ENCODE data around the gene COL4A6. TPM values are rescaled to one million over a fixed set of nuclear protein-coding genes. Genes with fewer than 3 reads are reported as not detected.

The COL4A6 gene
- total RNA-seq, 1 donor from 2014 or later = 10.3 TPM

DNA sequence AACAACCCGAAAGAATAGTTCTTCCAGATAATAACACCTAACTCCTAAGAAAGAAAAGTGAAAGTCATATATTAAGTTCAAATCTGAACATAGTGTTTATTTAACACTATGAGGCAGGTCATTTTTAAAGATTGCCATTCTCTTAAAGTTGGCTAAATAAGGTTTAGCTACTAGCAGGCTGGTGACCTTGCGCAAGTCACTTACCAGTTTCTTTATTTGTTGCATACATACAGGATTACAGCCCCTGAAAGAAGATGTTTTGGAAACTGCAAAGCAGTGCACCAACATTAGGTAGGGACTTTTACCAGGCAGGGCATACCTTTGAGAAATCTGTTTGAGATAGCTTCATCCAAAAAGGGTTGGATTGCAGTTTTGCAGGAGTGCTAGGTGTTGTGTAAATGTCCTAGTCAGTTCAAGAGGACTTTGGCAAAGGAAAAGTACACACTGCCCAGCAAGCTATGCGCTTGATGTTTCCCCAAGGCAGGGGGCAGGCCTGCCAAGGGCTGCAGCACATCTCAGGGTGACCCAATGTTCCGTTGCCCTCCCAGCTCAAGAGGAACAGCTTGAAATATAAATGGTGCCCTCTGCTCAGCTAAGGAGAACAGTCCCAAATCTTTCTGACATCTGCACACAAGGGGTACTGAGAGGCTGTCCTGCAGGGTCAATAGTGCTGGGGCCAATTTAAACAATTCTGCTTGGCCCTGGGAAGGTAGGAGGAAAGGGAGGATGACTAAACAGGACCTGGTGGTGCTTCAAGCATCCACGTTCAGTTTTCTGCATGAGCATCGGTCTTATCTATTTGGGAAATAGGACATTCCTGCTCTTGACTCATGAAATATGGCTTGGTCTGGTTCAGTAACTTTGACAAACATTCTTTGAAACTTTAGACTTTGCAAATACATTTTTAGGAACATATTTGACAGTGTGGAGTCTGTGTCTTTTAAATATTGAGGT lies 130.8 kb downstream of the COL4A6 start:
- H3K9me3 ChIP-seq = no peaks in the 10 kb centered on the region
- intact Hi-C loops (cut with DNase I) = no loop called here
- no peaks in the 10 kb centered on the region for H3K27me3 ChIP-seq
- H3K36me3 ChIP-seq = no peaks in the 10 kb centered on the region
- DNase-seq (ENCODE audit: extremely low spot score in 2 of 2) = no peak
- no peaks in the 10 kb centered on the region for H3K4me1 ChIP-seq
- TF ChIP-seq POLR2A (IDR thresholded peaks at IDR 0.05) (no peak), POLR2AphosphoS5 (IDR thresholded peaks at IDR 0.05; ENCODE audit: insufficient read depth in 1 of 2, low read depth in 1 of 2) (no peak)
- TF ChIP-seq, protein P1, sequence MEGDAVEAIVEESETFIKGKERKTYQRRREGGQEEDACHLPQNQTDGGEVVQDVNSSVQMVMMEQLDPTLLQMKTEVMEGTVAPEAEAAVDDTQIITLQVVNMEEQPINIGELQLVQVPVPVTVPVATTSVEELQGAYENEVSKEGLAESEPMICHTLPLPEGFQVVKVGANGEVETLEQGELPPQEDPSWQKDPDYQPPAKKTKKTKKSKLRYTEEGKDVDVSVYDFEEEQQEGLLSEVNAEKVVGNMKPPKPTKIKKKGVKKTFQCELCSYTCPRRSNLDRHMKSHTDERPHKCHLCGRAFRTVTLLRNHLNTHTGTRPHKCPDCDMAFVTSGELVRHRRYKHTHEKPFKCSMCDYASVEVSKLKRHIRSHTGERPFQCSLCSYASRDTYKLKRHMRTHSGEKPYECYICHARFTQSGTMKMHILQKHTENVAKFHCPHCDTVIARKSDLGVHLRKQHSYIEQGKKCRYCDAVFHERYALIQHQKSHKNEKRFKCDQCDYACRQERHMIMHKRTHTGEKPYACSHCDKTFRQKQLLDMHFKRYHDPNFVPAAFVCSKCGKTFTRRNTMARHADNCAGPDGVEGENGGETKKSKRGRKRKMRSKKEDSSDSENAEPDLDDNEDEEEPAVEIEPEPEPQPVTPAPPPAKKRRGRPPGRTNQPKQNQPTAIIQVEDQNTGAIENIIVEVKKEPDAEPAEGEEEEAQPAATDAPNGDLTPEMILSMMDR (IDR thresholded peaks at IDR 0.05) = no peak
- H3K27ac ChIP-seq = no peak overlapping the region
- no peak overlapping the region for H3K4me3 ChIP-seq

DNA sequence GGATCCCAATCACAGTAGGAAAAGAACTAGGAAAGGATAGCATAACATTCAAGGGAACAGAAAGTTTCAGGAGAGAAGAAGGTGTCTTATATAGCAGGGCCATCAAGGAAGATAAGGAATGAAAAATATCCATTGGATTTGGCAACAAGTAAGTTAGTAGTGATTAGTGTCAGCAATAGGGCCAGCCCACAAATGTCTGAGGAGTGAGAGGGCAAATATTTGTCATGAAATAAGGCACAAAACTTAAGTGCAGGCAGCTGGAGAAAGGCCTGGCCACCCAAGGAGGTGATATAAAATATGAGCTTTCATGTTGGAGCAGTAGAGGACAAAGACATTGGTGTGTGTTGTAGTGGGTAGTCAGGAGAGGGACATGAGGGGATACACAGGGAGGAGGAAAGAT lies 132.1 kb downstream of the COL4A6 start:
- H3K4me3 ChIP-seq = no peak overlapping the region
- intact Hi-C loops (cut with DNase I) = no loop called here
- no peaks in the 10 kb centered on the region for H3K36me3 ChIP-seq
- no peaks in the 10 kb centered on the region for H3K27me3 ChIP-seq
- no peak overlapping the region for H3K27ac ChIP-seq
- DNase-seq (ENCODE audit: extremely low spot score in 2 of 2) = no peak
- TF ChIP-seq POLR2A (IDR thresholded peaks at IDR 0.05) (no peak), POLR2AphosphoS5 (IDR thresholded peaks at IDR 0.05; ENCODE audit: insufficient read depth in 1 of 2, low read depth in 1 of 2) (no peak)
- TF ChIP-seq, protein P1 (IDR thresholded peaks at IDR 0.05) = no peak
- no peaks in the 10 kb centered on the region for H3K9me3 ChIP-seq
- no peaks in the 10 kb centered on the region for H3K4me1 ChIP-seq

- Histone ChIP-seq H3K9me3 (no peaks in the 10 kb centered on the region), H3K27ac (no peak overlapping the region), H3K4me3 (no peak overlapping the region), H3K4me1 (no peaks in the 10 kb centered on the region), H3K27me3 (no peaks in the 10 kb centered on the region), H3K36me3 (no peaks in the 10 kb centered on the region)
- TF ChIP-seq POLR2A (IDR thresholded peaks at IDR 0.05) (no peak), POLR2AphosphoS5 (IDR thresholded peaks at IDR 0.05; ENCODE audit: insufficient read depth in 1 of 2, low read depth in 1 of 2) (no peak)
- TF ChIP-seq, protein P1 (IDR thresholded peaks at IDR 0.05) = no peak
- intact Hi-C loops (cut with DNase I) = no loop called here
- DNase-seq (ENCODE audit: extremely low spot score in 2 of 2) = no peak
Measured at GRCh38 chrX:108304757-108305156, 133.5 kb downstream of the COL4A6 start.

DNA sequence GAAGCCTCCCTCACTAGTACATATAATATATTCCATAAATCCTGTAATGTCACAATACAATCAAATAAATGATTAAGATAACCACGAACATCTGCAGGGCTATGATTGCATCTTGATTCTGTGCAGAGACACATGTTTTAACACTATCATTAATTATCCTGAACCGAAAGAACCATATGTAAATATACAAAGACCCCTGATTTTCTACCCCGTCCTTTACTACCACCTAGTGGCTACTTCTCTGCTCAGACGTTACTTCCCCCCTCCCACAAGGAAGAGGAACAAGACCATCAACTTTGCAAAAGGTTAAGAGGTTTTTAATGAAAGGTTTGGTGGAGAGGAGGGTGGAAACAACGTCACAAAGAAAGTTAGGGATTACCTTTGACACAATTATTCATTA lies 134.0 kb downstream of the COL4A6 start:
- Histone ChIP-seq H3K27ac (no peak overlapping the region), H3K27me3 (no peaks in the 10 kb centered on the region), H3K4me1 (no peaks in the 10 kb centered on the region), H3K9me3 (no peaks in the 10 kb centered on the region), H3K4me3 (no peak overlapping the region), H3K36me3 (no peaks in the 10 kb centered on the region)
- intact Hi-C loops (cut with DNase I) = no loop called here
- DNase-seq (ENCODE audit: extremely low spot score in 2 of 2) = no peak
- no peak for TF ChIP-seq POLR2AphosphoS5 (IDR thresholded peaks at IDR 0.05; ENCODE audit: insufficient read depth in 1 of 2, low read depth in 1 of 2)
- TF ChIP-seq, protein P1 (IDR thresholded peaks at IDR 0.05) = no peak
- TF ChIP-seq POLR2A (IDR thresholded peaks at IDR 0.05) = no peak

DNA sequence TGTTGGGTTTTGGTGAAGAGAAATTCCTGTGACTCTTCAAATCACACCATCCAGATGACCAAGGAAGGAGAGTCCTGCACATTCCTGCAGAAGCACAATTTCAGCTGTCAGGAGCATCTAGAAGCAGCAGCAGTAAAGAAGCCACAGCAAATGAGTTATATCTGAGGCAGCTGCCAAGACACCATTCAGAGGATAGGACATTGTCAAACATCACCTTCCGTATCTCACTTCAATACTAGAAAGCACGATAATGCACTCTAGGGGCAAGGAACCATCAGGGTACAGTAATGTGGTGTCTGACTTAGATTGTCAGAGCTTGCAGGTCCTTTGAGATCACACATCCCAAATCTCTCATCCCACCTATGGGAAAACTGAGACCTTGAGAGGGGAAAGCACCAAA lies 134.5 kb downstream of the COL4A6 start:
- Histone ChIP-seq H3K27me3 (no peaks in the 10 kb centered on the region), H3K36me3 (no peaks in the 10 kb centered on the region), H3K27ac (no peak overlapping the region), H3K4me1 (no peaks in the 10 kb centered on the region), H3K4me3 (no peak overlapping the region), H3K9me3 (no peaks in the 10 kb centered on the region)
- intact Hi-C loops (cut with DNase I) = no loop called here
- no peak for DNase-seq (ENCODE audit: extremely low spot score in 2 of 2)
- TF ChIP-seq POLR2A (IDR thresholded peaks at IDR 0.05) (no peak), POLR2AphosphoS5 (IDR thresholded peaks at IDR 0.05; ENCODE audit: insufficient read depth in 1 of 2, low read depth in 1 of 2) (no peak)

All from vagina (tissue), 2 donors.